Neural crest cell (in vitro differentiated cells): ENCODE results near the gene PSMD3. TPM values are rescaled to one million over a fixed set of nuclear protein-coding genes. Genes with fewer than 3 reads are reported as not detected.

ENCODE experiments used
- DNase-seq: peaks from one replicate; pipeline ENCODE4 v3.0.0; 2021; ENCODE audit warnings: low read depth, mixed read lengths, low spot score
- H3K27ac Mint-ChIP-seq: one replicate; pipeline ENCODE4 v1.8.0; 2021; ENCODE audit warnings: mild to moderate bottlenecking, mixed read lengths; ENCODE audit not compliant: unreplicated experiment
- H3K27me3 Mint-ChIP-seq: 2 replicates; pipeline ENCODE4 v1.8.0; 2021; ENCODE audit warnings: low read depth, mild to moderate bottlenecking, mixed read lengths
- H3K36me3 Mint-ChIP-seq: 2 replicates; pipeline ENCODE4 v1.8.0; 2021; ENCODE audit warnings: low read depth, mild to moderate bottlenecking, mixed read lengths
- H3K4me1 Mint-ChIP-seq: 2 replicates; pipeline ENCODE4 v1.8.0; 2021; ENCODE audit warnings: mixed read lengths
- H3K4me3 Mint-ChIP-seq: one replicate; pipeline ENCODE4 v1.8.0; 2021; ENCODE audit warnings: mild to moderate bottlenecking, mixed read lengths
- H3K9me3 Mint-ChIP-seq: 2 replicates; pipeline ENCODE4 v1.8.0; 2021; ENCODE audit warnings: mixed read lengths
- CTCF ChIP-seq: fragments of 200-600 bp; sonication (generic); conservative IDR thresholded peaks from 2 replicates; pipeline ENCODE4 v1.5.0; 2021; ENCODE audit warnings: antibody characterized with exemption, mild to moderate bottlenecking
- total RNA-seq: library from RNA; stranded (reverse); gene quantifications from 2 replicates; pipeline ENCODE4 v1.2.1, GENCODE V29; 2021

PSMD3 gene
- total RNA-seq, 1 donor from 2014 or later: 157 TPM

GRCh38 chr17:40028595-40028994, 48.0 kb downstream of the PSMD3 start:
- TF ChIP-seq CTCF: no peak
- Mint-ChIP-seq H3K9me3 (no peaks in the 10 kb centered on the region), H3K27ac (no peak overlapping the region), H3K36me3 (peaks cover 15% of the 10 kb centered on the region), H3K27me3 (no peaks in the 10 kb centered on the region), H3K4me3 (no peak overlapping the region), H3K4me1 (no peaks in the 10 kb centered on the region)
- DNase-seq: no peak

- H3K4me3 Mint-ChIP-seq: no peak overlapping the region
- TF ChIP-seq CTCF: no peak
- H3K9me3 Mint-ChIP-seq: no peaks in the 10 kb centered on the region
- no peak overlapping the region for H3K27ac Mint-ChIP-seq
- H3K4me1 Mint-ChIP-seq: no peaks in the 10 kb centered on the region
- no peak for DNase-seq
- H3K36me3 Mint-ChIP-seq: peaks cover 8% of the 10 kb centered on the region
- no peaks in the 10 kb centered on the region for H3K27me3 Mint-ChIP-seq
These were observed 51.1 kb downstream of the PSMD3 start for GRCh38 chr17:40031706-40032105.

GRCh38 chr17:40032322-40033320, 52.0 kb downstream of the PSMD3 start:
- no peaks in the 10 kb centered on the region for H3K27me3 Mint-ChIP-seq
- no peaks in the 10 kb centered on the region for H3K4me1 Mint-ChIP-seq
- no peaks in the 10 kb centered on the region for H3K9me3 Mint-ChIP-seq
- no peak overlapping the region for H3K4me3 Mint-ChIP-seq
- TF ChIP-seq CTCF: no peak
- no peak overlapping the region for H3K27ac Mint-ChIP-seq
- H3K36me3 Mint-ChIP-seq: peaks cover 8% of the 10 kb centered on the region
- DNase-seq: no peak

GRCh38 chr17:40033339-40033738, 52.7 kb downstream of the PSMD3 start:
- Mint-ChIP-seq H3K9me3 (no peaks in the 10 kb centered on the region), H3K36me3 (peaks cover 8% of the 10 kb centered on the region), H3K4me1 (no peaks in the 10 kb centered on the region), H3K27me3 (no peaks in the 10 kb centered on the region), H3K27ac (no peak overlapping the region), H3K4me3 (no peak overlapping the region)
- TF ChIP-seq CTCF: no peak
- DNase-seq: no peak

- peaks cover 10% of the 10 kb centered on the region for H3K4me1 Mint-ChIP-seq
- no peak overlapping the region for H3K4me3 Mint-ChIP-seq
- peaks cover 2% of the 10 kb centered on the region for H3K36me3 Mint-ChIP-seq
- TF ChIP-seq CTCF: no peak
- DNase-seq: no peak
- no peak overlapping the region for H3K27ac Mint-ChIP-seq
- no peaks in the 10 kb centered on the region for H3K27me3 Mint-ChIP-seq
- H3K9me3 Mint-ChIP-seq: no peaks in the 10 kb centered on the region
These were observed 54.0 kb downstream of the PSMD3 start for GRCh38 chr17:40034426-40035161.
